22Rv1 (cell line): Measurements from ENCODE around the gene FAF1.

Experiments used
- ZFX ChIP-seq: fragments of 450-650 bp; IDR thresholded peaks from 2 replicates; pipeline ENCODE4 v1.6.1; 2017; ENCODE audit warnings: antibody characterized with exemption, borderline replicate concordance
- TF ChIP-seq, protein P1 (sequence below): fragments of 450-650 bp; IDR thresholded peaks from 2 replicates; pipeline ENCODE4 v1.5.1; 2017; ENCODE audit warnings: mild to moderate bottlenecking

DNA sequence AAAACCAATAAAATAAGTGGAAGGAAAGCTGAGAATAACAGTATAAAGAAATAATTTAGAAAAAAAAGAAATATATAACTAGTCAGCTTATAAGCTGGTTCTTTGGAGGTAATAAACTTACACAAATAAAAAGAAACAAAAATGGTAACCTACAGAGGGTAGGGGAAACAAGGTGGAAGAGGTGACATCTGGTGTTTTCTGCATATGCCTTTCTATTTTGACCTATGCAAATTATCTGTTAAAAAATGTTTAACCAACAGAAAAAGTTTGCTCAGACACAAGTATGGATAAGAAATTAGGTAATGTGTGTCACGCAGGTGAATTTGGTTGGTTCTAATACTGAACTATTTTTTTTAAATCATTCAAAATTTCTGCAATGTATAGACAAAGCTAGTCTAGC is 483.3 kb downstream of the FAF1 start:
- TF ChIP-seq, protein P1, sequence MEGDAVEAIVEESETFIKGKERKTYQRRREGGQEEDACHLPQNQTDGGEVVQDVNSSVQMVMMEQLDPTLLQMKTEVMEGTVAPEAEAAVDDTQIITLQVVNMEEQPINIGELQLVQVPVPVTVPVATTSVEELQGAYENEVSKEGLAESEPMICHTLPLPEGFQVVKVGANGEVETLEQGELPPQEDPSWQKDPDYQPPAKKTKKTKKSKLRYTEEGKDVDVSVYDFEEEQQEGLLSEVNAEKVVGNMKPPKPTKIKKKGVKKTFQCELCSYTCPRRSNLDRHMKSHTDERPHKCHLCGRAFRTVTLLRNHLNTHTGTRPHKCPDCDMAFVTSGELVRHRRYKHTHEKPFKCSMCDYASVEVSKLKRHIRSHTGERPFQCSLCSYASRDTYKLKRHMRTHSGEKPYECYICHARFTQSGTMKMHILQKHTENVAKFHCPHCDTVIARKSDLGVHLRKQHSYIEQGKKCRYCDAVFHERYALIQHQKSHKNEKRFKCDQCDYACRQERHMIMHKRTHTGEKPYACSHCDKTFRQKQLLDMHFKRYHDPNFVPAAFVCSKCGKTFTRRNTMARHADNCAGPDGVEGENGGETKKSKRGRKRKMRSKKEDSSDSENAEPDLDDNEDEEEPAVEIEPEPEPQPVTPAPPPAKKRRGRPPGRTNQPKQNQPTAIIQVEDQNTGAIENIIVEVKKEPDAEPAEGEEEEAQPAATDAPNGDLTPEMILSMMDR, result no peak
- no peak for TF ChIP-seq ZFX
